Keratinocyte (primary cell): ENCODE results near the gene TMEM163. TPM values are rescaled to one million over a fixed set of nuclear protein-coding genes. Genes with fewer than 3 reads are reported as not detected.
A peak's percentile ranks its signal among the peaks of the same experiment; 100 is the strongest.

Experiments used
- DNase-seq: peaks from one replicate; pipeline ENCODE4 v3.0.0-alpha.2; 2011; ENCODE audit warnings: low read depth, missing footprints, low spot score
- FAIRE-seq: peaks from 2 replicates; lab custom pipeline; 2011; peaks lifted over from hg19 to GRCh38; lab: Jason Lieb, UNC
- H2AFZ ChIP-seq: 2 replicates; pipeline ENCODE4 v1.6.0; 2012; ENCODE audit warnings: low read length, control low read depth, inconsistent platforms; ENCODE audit not compliant: control insufficient read depth
- H3K27ac ChIP-seq: 2 replicates; pipeline ENCODE4 v1.5.1; 2011; ENCODE audit warnings: low read length; ENCODE audit not compliant: control insufficient read depth, insufficient read depth
- H3K27me3 ChIP-seq: 3 replicates; pipeline ENCODE4 v1.6.0; 2011; ENCODE audit warnings: low read length; ENCODE audit not compliant: control insufficient read depth, insufficient read depth; ENCODE audit errors: extremely low read depth
- H3K36me3 ChIP-seq, 2 experiments: 2 replicates in 1 of 2; 3 replicates in 1 of 2; pipeline ENCODE4 v1.5.1; 2011; ENCODE audit warnings: low read length in 2 of 2, mild to moderate bottlenecking in 1 of 2; ENCODE audit not compliant: control insufficient read depth in 2 of 2, insufficient read depth in 2 of 2; ENCODE audit errors: extremely low read depth in 1 of 2
- H3K4me1 ChIP-seq: 3 replicates; pipeline ENCODE4 v1.5.1; 2011; ENCODE audit warnings: low read length; ENCODE audit not compliant: control insufficient read depth, insufficient read depth; ENCODE audit errors: extremely low read depth
- H3K4me2 ChIP-seq: 3 replicates; pipeline ENCODE4 v1.6.0; 2011; ENCODE audit warnings: low read depth, low read length; ENCODE audit not compliant: control insufficient read depth, insufficient read depth; ENCODE audit errors: extremely low read depth
- H3K4me3 ChIP-seq, 3 experiments: fragments of 200-600 bp in 1 of 3; sonication (generic) in 1 of 3; 2 replicates in 2 of 3; 3 replicates in 1 of 3; pipeline ENCODE4 v1.5.1; 2011 to 2016; ENCODE audit warnings: low read length in 3 of 3, mild to moderate bottlenecking in 3 of 3, control low read depth in 2 of 3, inconsistent platforms in 1 of 3, low read depth in 1 of 3, mixed read lengths in 1 of 3, mixed run types in 1 of 3, moderate library complexity in 1 of 3; ENCODE audit not compliant: control insufficient read depth in 2 of 3, insufficient read depth in 2 of 3; ENCODE audit errors: extremely low read depth in 1 of 3
- H3K79me2 ChIP-seq: 2 replicates; pipeline ENCODE4 v1.6.0; 2012; ENCODE audit warnings: low read length; ENCODE audit not compliant: control insufficient read depth, insufficient read depth
- H3K9ac ChIP-seq: 3 replicates; pipeline ENCODE4 v1.6.0; 2011; ENCODE audit warnings: low read length; ENCODE audit not compliant: control insufficient read depth, insufficient read depth; ENCODE audit errors: extremely low read depth
- H3K9me1 ChIP-seq: 3 replicates; pipeline ENCODE4 v1.6.0; 2011; ENCODE audit warnings: low read length; ENCODE audit not compliant: control insufficient read depth, insufficient read depth; ENCODE audit errors: extremely low read depth
- H3K9me3 ChIP-seq: 2 replicates; pipeline ENCODE4 v1.5.1; 2012; ENCODE audit warnings: low read depth, low read length; ENCODE audit not compliant: control insufficient read depth
- H4K20me1 ChIP-seq: 3 replicates; pipeline ENCODE4 v1.6.0; 2011; ENCODE audit warnings: low read length; ENCODE audit not compliant: control insufficient read depth, insufficient read depth; ENCODE audit errors: extremely low read depth
- CTCF ChIP-seq, 3 experiments: IDR thresholded peaks in 1 of 3; conservative IDR thresholded peaks in 1 of 3; optimal IDR thresholded peaks in 1 of 3; 2 replicates in 2 of 3; 3 replicates in 1 of 3; pipeline versions ENCODE3 to v1.5.1; 2011; ENCODE audit warnings: low read length in 3 of 3, mild to moderate bottlenecking in 3 of 3, moderate library complexity in 2 of 3, control low read depth in 1 of 3, inconsistent platforms in 1 of 3; ENCODE audit not compliant: insufficient read depth in 2 of 3; ENCODE audit errors: extremely low read depth in 1 of 3
- EZH2 ChIP-seq: IDR thresholded peaks from one replicate; pipeline ENCODE4 v1.6.1; 2012; ENCODE audit warnings: inconsistent platforms, mild to moderate bottlenecking, low read length, moderate library complexity
- dilution Hi-C: fragments of 300-500 bp; cut with MboI; formaldehyde crosslinking; loops from one replicate; pipeline ENCODE4 v1.7.0; 2020; ENCODE audit warnings: low sequenced_read_pairs; ENCODE audit not compliant: extremely low pct_ligation_motif_present
- polyA plus RNA-seq, 5 experiments: library from polyadenylated mRNA; depleted of rRNA in 3 of 5; stranded (reverse) in 3 of 5; stranded (forward) in 1 of 5; unstranded in 1 of 5; fragments of >200 nt; gene quantifications; 1 replicate in 1 of 5; 2 replicates in 3 of 5; 3 replicates in 1 of 5; pipeline versions ENCODE4 v1.2.1 to v1.2.3, GENCODE V29; 2011 to 2012; ENCODE audit warnings: missing spikeins in 2 of 5, low read depth in 1 of 5, low replicate concordance in 1 of 5

TMEM163 gene
- polyA plus RNA-seq, 1 donor (not counting 4 experiments of a cell fraction or from before 2014, with no cell fraction given): not detected

GRCh38 chr2:134736167-134736880 is 17.5 kb upstream of the TMEM163 start:
- dilution Hi-C loops: no loop called here
- peak; percentile 5 for DNase-seq
- Histone ChIP-seq H4K20me1 (no peaks in the 10 kb centered on the region), H2AFZ (no peak overlapping the region), H3K4me1 (no peaks in the 10 kb centered on the region), H3K79me2 (no peaks in the 10 kb centered on the region), H3K27me3 (peaks cover 12% of the 10 kb centered on the region), H3K9me3 (no peaks in the 10 kb centered on the region), H3K4me2 (no peak overlapping the region), H3K36me3 (no peaks in the 10 kb centered on the region), H3K27ac (no peak overlapping the region), H3K9me1 (no peaks in the 10 kb centered on the region), H3K4me3 (no peak overlapping the region), H3K9ac (no peak overlapping the region)
- no peak for FAIRE-seq
- TF ChIP-seq CTCF (optimal IDR thresholded peaks at IDR 0.05 in 1 of 3, IDR thresholded peaks at IDR 0.05 in 1 of 3, conservative IDR thresholded peaks at IDR 0.05 in 1 of 3; ENCODE audit: extremely low read depth in 1 of 3, insufficient read depth in 2 of 3, low read length in 3 of 3) (no peak), EZH2 (no peak)

- DNase-seq: no peak
- Histone ChIP-seq H3K79me2 (no peaks in the 10 kb centered on the region), H3K36me3 (no peaks in the 10 kb centered on the region), H3K4me2 (no peak overlapping the region), H4K20me1 (no peaks in the 10 kb centered on the region), H3K4me3 (no peak overlapping the region), H3K9me3 (no peaks in the 10 kb centered on the region), H3K9ac (no peak overlapping the region), H3K27me3 (peaks cover 7% of the 10 kb centered on the region), H3K4me1 (no peaks in the 10 kb centered on the region), H3K27ac (no peak overlapping the region), H2AFZ (no peak overlapping the region), H3K9me1 (no peaks in the 10 kb centered on the region)
- TF ChIP-seq EZH2 (no peak), CTCF (optimal IDR thresholded peaks at IDR 0.05 in 1 of 3, IDR thresholded peaks at IDR 0.05 in 1 of 3, conservative IDR thresholded peaks at IDR 0.05 in 1 of 3; ENCODE audit: extremely low read depth in 1 of 3, insufficient read depth in 2 of 3, low read length in 3 of 3) (no peak)
- dilution Hi-C loops: no loop called here
- no peak for FAIRE-seq
These were observed 9.4 kb upstream of the TMEM163 start for GRCh38 chr2:134728163-134728562.
